Keratinocyte (primary cell): ENCODE data around the gene TINAG. TPM values are rescaled to one million over a fixed set of nuclear protein-coding genes. Genes with fewer than 3 reads are reported as not detected.

Source experiments
- DNase-seq: peaks from one replicate; pipeline ENCODE4 v3.0.0-alpha.2; 2011; ENCODE audit warnings: low read depth, missing footprints, low spot score
- FAIRE-seq: peaks from 2 replicates; lab custom pipeline; 2011; peaks lifted over from hg19 to GRCh38; lab: Jason Lieb, UNC
- H2AFZ ChIP-seq: 2 replicates; pipeline ENCODE4 v1.6.0; 2012; ENCODE audit warnings: low read length, control low read depth, inconsistent platforms; ENCODE audit not compliant: control insufficient read depth
- H3K27ac ChIP-seq: 2 replicates; pipeline ENCODE4 v1.5.1; 2011; ENCODE audit warnings: low read length; ENCODE audit not compliant: control insufficient read depth, insufficient read depth
- H3K27me3 ChIP-seq: 3 replicates; pipeline ENCODE4 v1.6.0; 2011; ENCODE audit warnings: low read length; ENCODE audit not compliant: control insufficient read depth, insufficient read depth; ENCODE audit errors: extremely low read depth
- H3K36me3 ChIP-seq, 2 experiments: 2 replicates in 1 of 2; 3 replicates in 1 of 2; pipeline ENCODE4 v1.5.1; 2011; ENCODE audit warnings: low read length in 2 of 2, mild to moderate bottlenecking in 1 of 2; ENCODE audit not compliant: control insufficient read depth in 2 of 2, insufficient read depth in 2 of 2; ENCODE audit errors: extremely low read depth in 1 of 2
- H3K4me1 ChIP-seq: 3 replicates; pipeline ENCODE4 v1.5.1; 2011; ENCODE audit warnings: low read length; ENCODE audit not compliant: control insufficient read depth, insufficient read depth; ENCODE audit errors: extremely low read depth
- H3K4me2 ChIP-seq: 3 replicates; pipeline ENCODE4 v1.6.0; 2011; ENCODE audit warnings: low read depth, low read length; ENCODE audit not compliant: control insufficient read depth, insufficient read depth; ENCODE audit errors: extremely low read depth
- H3K4me3 ChIP-seq, 3 experiments: fragments of 200-600 bp in 1 of 3; sonication (generic) in 1 of 3; 2 replicates in 2 of 3; 3 replicates in 1 of 3; pipeline ENCODE4 v1.5.1; 2011 to 2016; ENCODE audit warnings: low read length in 3 of 3, mild to moderate bottlenecking in 3 of 3, control low read depth in 2 of 3, inconsistent platforms in 1 of 3, low read depth in 1 of 3, mixed read lengths in 1 of 3, mixed run types in 1 of 3, moderate library complexity in 1 of 3; ENCODE audit not compliant: control insufficient read depth in 2 of 3, insufficient read depth in 2 of 3; ENCODE audit errors: extremely low read depth in 1 of 3
- H3K79me2 ChIP-seq: 2 replicates; pipeline ENCODE4 v1.6.0; 2012; ENCODE audit warnings: low read length; ENCODE audit not compliant: control insufficient read depth, insufficient read depth
- H3K9ac ChIP-seq: 3 replicates; pipeline ENCODE4 v1.6.0; 2011; ENCODE audit warnings: low read length; ENCODE audit not compliant: control insufficient read depth, insufficient read depth; ENCODE audit errors: extremely low read depth
- H3K9me1 ChIP-seq: 3 replicates; pipeline ENCODE4 v1.6.0; 2011; ENCODE audit warnings: low read length; ENCODE audit not compliant: control insufficient read depth, insufficient read depth; ENCODE audit errors: extremely low read depth
- H3K9me3 ChIP-seq: 2 replicates; pipeline ENCODE4 v1.5.1; 2012; ENCODE audit warnings: low read depth, low read length; ENCODE audit not compliant: control insufficient read depth
- H4K20me1 ChIP-seq: 3 replicates; pipeline ENCODE4 v1.6.0; 2011; ENCODE audit warnings: low read length; ENCODE audit not compliant: control insufficient read depth, insufficient read depth; ENCODE audit errors: extremely low read depth
- EZH2 ChIP-seq: IDR thresholded peaks from one replicate; pipeline ENCODE4 v1.6.1; 2012; ENCODE audit warnings: inconsistent platforms, mild to moderate bottlenecking, low read length, moderate library complexity
- dilution Hi-C: fragments of 300-500 bp; cut with MboI; formaldehyde crosslinking; loops from one replicate; pipeline ENCODE4 v1.7.0; 2020; ENCODE audit warnings: low sequenced_read_pairs; ENCODE audit not compliant: extremely low pct_ligation_motif_present
- polyA plus RNA-seq, 5 experiments: library from polyadenylated mRNA; depleted of rRNA in 3 of 5; stranded (reverse) in 3 of 5; stranded (forward) in 1 of 5; unstranded in 1 of 5; fragments of >200 nt; gene quantifications; 1 replicate in 1 of 5; 2 replicates in 3 of 5; 3 replicates in 1 of 5; pipeline versions ENCODE4 v1.2.1 to v1.2.3, GENCODE V29; 2011 to 2012; ENCODE audit warnings: missing spikeins in 2 of 5, low read depth in 1 of 5, low replicate concordance in 1 of 5
- TF ChIP-seq, protein P1 (sequence below), 3 experiments: IDR thresholded peaks in 1 of 3; conservative IDR thresholded peaks in 1 of 3; optimal IDR thresholded peaks in 1 of 3; 2 replicates in 2 of 3; 3 replicates in 1 of 3; pipeline versions ENCODE3 to v1.5.1; 2011; ENCODE audit warnings: low read length in 3 of 3, mild to moderate bottlenecking in 3 of 3, moderate library complexity in 2 of 3, control low read depth in 1 of 3, inconsistent platforms in 1 of 3; ENCODE audit not compliant: insufficient read depth in 2 of 3; ENCODE audit errors: extremely low read depth in 1 of 3

Gene TINAG
- polyA plus RNA-seq, 1 donor (not counting 4 experiments of a cell fraction or from before 2014, with no cell fraction given) = not detected

DNA sequence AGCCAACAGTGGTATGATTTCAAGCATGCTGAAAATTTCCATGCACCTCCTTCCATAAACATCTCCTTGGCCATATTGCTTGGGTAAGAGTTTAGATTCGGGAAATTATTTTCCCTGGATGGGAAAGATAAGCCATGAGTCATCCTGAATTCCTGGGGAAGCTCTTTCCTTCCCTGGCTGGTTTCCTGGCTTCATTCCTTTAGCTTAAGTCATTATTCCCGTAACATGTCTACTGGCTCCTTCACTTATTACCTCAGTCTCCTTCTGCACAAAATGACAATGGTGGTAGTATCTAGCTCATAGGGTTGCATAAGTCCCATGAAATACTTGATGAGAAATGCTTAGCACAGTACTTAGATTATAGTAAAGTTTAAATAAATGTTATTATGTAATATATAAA is 27.6 kb downstream of the TINAG start:
- peak overlapping the region; percentile 1 for H3K4me2 ChIP-seq
- FAIRE-seq = peak; percentile 96
- TF ChIP-seq, protein P1, sequence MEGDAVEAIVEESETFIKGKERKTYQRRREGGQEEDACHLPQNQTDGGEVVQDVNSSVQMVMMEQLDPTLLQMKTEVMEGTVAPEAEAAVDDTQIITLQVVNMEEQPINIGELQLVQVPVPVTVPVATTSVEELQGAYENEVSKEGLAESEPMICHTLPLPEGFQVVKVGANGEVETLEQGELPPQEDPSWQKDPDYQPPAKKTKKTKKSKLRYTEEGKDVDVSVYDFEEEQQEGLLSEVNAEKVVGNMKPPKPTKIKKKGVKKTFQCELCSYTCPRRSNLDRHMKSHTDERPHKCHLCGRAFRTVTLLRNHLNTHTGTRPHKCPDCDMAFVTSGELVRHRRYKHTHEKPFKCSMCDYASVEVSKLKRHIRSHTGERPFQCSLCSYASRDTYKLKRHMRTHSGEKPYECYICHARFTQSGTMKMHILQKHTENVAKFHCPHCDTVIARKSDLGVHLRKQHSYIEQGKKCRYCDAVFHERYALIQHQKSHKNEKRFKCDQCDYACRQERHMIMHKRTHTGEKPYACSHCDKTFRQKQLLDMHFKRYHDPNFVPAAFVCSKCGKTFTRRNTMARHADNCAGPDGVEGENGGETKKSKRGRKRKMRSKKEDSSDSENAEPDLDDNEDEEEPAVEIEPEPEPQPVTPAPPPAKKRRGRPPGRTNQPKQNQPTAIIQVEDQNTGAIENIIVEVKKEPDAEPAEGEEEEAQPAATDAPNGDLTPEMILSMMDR (optimal IDR thresholded peaks at IDR 0.05 in 1 of 3, IDR thresholded peaks at IDR 0.05 in 1 of 3, conservative IDR thresholded peaks at IDR 0.05 in 1 of 3; ENCODE audit: extremely low read depth in 1 of 3, insufficient read depth in 2 of 3, low read length in 3 of 3) = no peak
- no peak for TF ChIP-seq EZH2

DNA sequence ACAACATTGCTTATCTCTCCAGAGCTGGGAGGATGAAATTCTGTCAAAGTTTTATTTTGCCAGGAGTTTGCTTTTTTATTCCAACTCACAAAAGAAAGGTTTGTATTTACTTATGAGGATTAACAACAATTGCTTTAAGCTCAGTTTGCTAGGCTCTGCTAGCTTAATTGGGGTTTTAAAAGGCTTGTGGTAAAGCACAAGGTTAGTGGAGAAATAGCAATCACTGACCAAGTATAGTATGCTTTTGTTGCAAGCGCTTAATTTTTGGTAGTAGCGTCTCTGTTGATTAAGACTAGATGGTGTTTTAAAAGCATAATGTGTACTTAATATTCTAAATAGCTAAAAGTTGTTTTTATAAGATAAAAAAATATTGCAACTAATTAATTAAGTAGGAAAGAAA is 45.7 kb downstream of the TINAG start:
- Histone ChIP-seq H3K4me2 (no peak overlapping the region), H3K4me1 (no peaks in the 10 kb centered on the region), H3K9me3 (no peaks in the 10 kb centered on the region), H4K20me1 (no peaks in the 10 kb centered on the region), H3K4me3 (no peak overlapping the region), H3K27ac (no peak overlapping the region), H3K9ac (no peak overlapping the region), H3K79me2 (no peaks in the 10 kb centered on the region), H3K9me1 (no peaks in the 10 kb centered on the region), H3K36me3 (no peaks in the 10 kb centered on the region), H2AFZ (no peak overlapping the region), H3K27me3 (no peaks in the 10 kb centered on the region)
- FAIRE-seq (no peak), DNase-seq (no peak)
- TF ChIP-seq, protein P1 (optimal IDR thresholded peaks at IDR 0.05 in 1 of 3, IDR thresholded peaks at IDR 0.05 in 1 of 3, conservative IDR thresholded peaks at IDR 0.05 in 1 of 3; ENCODE audit: extremely low read depth in 1 of 3, insufficient read depth in 2 of 3, low read length in 3 of 3) = no peak
- TF ChIP-seq EZH2 = no peak
- dilution Hi-C loops = no loop called here

More for the DNA sequence above, 27.6 kb downstream of the TINAG start:
- Histone ChIP-seq H3K9ac (no peak overlapping the region), H3K79me2 (no peaks in the 10 kb centered on the region), H3K4me1 (peaks cover 19% of the 10 kb centered on the region), H3K27me3 (no peaks in the 10 kb centered on the region), H3K27ac (peak overlapping the region; percentile 22), H3K9me1 (no peaks in the 10 kb centered on the region), H3K36me3 (no peaks in the 10 kb centered on the region), H3K9me3 (no peaks in the 10 kb centered on the region), H3K4me3 (no peak overlapping the region), H2AFZ (no peak overlapping the region), H4K20me1 (no peaks in the 10 kb centered on the region)
- dilution Hi-C loops = no loop called here
- peak; percentile 77 for DNase-seq
